Stimulated activated CD8-positive, alpha-beta memory T cell treated with anti-CD3 and anti-CD28 coated beads, Interleukin-2, amount 100 ng/mL, for 48 hours (primary cell): Measurements from ENCODE around the gene ENOSF1.

Source experiments
- DNase-seq, 2 donors: peaks; one replicate each; pipeline ENCODE4 v3.0.0-alpha.2; 2020; ENCODE audit warnings: low read depth in 2 of 2

ENOSF1 gene

DNA sequence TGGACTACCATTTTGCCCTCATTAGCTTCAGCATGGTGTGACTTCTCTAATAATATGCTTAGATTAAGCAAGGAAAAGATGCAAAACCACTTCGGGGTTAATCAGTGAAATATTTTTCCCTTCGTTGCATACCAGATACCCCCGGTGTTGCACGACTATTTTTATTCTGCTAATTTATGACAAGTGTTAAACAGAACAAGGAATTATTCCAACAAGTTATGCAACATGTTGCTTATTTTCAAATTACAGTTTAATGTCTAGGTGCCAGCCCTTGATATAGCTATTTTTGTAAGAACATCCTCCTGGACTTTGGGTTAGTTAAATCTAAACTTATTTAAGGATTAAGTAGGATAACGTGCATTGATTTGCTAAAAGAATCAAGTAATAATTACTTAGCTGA lies 38.7 kb downstream of the ENOSF1 start:
- no peak for DNase-seq

DNA sequence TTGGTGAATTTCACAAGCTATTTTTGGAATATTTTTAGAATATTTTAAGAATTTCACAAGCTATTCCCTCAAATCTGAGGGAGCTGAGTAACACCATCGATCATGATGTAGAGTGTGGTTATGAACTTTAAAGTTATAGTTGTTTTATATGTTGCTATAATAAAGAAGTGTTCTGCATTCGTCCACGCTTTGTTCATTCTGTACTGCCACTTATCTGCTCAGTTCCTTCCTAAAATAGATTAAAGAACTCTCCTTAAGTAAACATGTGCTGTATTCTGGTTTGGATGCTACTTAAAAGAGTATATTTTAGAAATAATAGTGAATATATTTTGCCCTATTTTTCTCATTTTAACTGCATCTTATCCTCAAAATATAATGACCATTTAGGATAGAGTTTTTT lies 39.1 kb downstream of the ENOSF1 start:
- DNase-seq, result no peak

DNA sequence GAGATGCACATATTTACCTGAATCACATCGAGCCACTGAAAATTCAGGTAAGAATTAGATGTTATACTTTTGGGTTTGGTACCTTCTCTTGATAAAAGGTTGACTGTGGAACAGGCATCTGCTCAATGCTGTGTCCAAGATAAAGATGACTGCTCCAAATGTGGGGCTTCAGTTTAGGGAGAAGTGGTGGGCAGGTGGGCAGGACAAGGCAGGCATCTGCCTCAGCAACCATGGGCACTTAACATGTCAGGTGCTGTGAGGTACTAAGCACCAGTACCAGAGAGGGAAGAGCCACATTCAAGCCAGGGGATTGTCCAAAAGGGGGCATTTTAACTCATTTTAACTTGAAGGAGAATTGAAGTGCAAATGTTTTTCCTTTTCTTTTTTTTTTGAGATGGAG lies 41.0 kb downstream of the ENOSF1 start:
- no peak for DNase-seq

DNA sequence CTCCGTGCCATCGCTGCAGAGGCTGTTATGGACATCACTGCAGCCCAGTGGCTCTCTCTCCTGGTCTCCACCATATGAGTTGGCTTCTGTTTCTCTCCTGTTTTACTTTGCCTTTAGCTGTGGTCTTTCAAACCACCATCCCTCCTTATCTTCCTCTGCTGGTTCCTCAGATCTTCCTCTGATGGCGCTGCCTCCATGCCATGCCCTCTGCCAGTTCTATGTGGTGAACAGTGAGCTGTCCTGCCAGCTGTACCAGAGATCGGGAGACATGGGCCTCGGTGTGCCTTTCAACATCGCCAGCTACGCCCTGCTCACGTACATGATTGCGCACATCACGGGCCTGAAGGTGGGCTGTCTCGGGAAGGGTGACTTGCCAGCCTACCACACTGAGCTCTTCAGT lies 41.9 kb downstream of the ENOSF1 start:
- DNase-seq, result no peak

DNA sequence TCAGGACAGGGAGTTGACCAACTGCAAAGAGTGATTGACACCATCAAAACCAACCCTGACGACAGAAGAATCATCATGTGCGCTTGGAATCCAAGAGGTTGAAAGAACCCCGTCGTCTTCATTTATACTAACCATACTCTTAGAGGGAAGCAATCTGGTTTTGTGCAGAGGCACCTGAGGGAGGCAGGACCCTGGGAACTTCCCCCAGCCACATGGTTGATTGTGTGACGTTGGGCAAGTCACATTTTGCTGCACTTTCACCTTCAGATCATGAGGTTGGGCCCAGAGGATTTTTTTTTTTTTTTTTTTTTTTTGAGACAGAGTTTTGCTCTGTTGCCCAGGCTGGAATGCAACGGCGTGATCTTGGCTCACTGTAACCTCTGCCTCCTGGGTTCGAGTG lies 43.4 kb downstream of the ENOSF1 start:
- no peak for DNase-seq

DNA sequence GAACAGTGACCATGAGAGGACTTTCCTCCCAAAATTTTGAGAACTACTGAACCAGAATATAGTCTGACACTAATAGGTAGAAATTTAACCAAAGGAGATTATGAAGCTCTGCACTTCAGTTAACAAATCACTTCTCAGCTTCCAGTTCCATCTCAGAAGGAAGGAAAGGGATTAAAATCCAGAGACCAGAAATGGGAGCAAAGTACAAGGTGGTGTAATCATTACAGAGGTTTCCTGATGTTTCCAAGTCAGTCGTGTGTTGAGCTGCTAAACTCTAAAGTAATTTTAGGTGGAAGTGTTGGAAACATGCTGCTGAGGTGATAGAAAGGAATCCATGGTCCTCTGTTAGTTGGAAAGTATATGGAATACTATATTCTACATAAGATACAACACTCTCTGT lies 44.2 kb downstream of the ENOSF1 start:
- DNase-seq, result no peak

DNA sequence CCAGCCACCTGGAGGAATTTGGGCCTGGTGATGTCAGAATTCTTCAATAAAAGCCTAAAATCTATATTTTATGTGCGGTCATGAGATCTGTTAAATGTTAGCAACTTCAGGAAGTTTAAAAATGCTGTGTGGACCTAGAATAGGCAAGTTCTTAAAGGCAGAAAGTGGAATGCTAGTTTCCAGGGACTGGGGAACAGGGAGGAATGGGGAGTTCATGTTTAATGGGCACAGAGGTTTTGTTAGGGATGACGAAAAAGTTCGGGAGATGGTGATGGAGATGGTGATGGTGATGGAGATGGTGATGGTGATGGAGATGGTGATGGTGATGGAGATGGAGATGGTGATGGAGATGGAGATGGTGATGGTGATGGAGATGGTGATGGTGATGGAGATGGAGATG lies 45.8 kb downstream of the ENOSF1 start:
- no peak for DNase-seq

DNA sequence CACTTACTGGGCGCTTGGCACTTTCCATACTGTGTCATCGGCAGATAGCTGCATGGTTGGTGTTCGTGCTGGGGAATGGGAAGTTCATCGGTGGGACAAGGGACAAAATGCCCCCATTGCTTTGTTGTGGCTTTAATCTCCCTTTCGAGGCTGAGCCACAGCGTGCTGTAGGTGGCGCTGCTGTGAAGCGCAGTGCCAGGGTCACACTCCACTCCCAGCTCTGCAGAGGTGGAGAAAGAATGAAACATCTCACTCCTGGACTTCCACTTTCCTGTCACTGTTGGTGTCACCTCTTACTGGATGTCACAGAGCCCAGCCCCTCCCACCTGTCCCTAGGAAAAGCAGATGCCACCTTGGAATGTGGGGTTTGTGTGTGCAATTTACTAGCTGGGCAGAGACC lies 46.3 kb downstream of the ENOSF1 start:
- no peak for DNase-seq

DNA sequence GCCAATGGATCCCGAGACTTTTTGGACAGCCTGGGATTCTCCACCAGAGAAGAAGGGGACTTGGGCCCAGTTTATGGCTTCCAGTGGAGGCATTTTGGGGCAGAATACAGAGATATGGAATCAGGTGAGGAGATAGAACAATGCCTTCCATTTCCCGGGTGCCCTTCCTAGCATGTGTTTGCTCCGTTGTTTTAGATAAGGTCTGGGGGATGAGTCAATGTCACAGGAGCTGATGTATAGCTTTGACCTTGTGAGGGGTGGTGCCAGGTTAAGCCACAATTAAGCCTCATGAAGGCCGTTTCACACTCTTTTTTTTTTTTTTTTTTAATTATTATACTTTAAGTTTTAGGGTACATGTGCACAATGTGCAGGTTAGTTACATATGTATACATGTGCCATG lies 50.2 kb downstream of the ENOSF1 start:
- no peak for DNase-seq

DNA sequence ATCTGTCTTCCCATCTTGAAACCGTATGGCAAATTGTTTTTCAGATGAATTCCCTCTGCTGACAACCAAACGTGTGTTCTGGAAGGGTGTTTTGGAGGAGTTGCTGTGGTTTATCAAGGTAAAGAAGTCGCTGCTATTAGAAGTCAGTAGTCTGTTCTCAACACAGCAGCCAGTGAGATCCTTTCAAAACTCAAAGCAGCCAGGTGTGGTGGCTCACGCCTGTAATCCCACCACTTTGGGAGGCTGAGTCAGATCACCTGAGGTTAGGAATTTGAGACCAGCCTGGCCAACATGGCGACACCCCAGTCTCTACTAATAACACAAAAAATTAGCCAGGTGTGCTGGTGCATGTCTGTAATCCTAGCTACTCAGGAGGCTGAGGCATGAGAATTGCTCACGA lies 52.8 kb downstream of the ENOSF1 start:
- DNase-seq, result no peak

DNA sequence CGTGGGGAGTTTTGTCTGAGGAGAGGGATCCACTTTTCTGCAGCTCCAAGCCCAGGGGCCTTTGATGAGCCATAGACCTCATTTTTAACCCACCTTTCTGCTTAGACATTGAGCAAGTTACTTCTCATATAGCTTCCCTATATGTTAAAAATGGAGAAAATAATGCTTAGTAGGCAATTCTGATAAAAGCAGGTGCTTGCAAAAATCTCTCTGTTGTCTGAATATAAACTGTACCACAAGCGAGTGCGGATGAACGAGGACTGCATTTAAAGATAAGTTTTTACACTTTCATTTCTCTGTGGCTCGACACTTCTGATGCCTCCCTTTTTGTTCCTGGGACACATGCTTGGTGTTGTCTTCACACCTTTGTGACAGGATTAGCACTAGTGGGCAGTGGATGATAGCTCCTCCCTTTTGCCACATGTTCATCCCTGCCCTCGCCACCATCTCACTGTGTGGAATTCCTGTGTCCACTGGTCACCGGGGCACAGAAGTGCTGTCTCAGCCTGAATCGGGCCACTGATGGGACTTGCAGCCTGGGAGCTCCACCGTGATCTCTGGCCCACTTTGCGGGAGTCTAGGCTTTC lies 53.4 kb downstream of the ENOSF1 start:
- DNase-seq, result no peak

DNA sequence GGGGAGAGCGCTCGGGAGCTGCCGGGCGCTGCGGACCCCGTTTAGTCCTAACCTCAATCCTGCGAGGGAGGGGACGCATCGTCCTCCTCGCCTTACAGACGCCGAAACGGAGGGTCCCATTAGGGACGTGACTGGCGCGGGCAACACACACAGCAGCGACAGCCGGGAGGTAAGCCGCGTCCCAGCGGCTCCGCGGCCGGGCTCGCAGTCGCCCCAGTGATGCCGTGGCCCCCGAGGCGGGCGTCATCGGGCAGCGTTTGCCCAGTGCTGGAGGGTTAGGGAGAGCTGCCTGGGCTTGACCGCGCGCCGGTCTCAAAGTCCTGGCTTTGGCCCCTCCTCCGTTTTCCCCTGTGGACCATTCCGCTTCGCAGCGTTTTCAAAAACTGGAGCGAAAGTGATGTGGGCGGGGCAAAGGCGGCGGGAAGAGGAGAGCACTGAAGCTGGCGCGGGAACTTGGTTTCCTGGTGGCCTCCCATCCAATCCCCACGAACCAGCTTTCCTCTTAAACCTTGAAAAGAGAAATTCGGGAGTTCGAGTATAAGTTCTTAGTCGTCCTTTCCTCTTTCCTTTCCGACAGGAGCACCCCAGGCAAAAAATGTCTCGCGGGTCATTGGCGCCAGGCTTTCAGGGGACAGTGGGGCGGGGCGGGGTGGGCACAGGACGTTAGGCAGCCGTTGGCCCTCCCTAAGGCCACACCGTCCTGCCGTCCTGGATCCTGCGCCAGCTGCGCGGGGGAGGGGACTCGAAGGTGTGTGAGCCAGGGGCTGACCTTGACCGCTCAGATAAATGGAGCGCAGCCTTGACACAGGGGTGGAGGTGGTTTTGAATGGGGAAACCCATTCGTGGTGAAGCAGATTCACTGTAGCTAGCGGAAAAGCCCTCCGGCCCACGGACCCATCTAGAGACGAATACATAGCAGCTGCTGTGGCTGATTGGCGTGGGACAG lies 54.2 kb downstream of the ENOSF1 start:
- DNase-seq, result peak; percentile 69 to 82

DNA sequence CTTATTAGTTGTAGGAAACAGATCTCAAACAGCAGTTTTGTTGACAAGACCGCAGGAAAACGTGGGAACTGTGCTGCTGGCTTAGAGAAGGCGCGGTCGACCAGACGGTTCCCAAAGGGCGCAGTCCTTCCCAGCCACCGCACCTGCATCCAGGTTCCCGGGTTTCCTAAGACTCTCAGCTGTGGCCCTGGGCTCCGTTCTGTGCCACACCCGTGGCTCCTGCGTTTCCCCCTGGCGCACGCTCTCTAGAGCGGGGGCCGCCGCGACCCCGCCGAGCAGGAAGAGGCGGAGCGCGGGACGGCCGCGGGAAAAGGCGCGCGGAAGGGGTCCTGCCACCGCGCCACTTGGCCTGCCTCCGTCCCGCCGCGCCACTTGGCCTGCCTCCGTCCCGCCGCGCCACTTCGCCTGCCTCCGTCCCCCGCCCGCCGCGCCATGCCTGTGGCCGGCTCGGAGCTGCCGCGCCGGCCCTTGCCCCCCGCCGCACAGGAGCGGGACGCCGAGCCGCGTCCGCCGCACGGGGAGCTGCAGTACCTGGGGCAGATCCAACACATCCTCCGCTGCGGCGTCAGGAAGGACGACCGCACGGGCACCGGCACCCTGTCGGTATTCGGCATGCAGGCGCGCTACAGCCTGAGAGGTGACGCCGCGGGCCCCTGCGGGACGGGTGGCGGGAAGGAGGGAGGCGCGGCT lies 55.0 kb downstream of the ENOSF1 start, which contains the start of gene TYMS:
TYMS (plus strand) TSS at position 343 of the 690 bp plus-strand sequence; CDS start at position 433, 90 bp downstream.
- peak; percentile 40 to 58 for DNase-seq

DNA sequence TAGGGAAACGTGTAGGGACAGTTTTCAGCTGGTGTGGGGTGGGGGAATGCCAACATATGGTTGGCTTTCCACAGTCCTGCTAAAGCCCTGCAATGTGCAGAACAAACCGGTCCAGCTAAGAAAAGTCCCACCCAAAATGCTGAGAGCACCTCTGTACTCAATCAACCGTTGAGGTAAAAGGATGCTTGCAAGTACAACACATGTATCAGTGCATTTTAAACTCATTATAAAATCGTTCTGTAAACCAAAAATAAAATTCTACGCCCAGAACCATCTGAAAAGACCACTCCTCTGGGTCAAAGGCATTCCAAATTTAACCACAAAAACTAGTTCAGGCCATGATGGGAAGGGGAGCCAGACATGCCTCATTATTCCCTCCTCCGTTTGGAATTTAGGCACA lies 57.0 kb downstream of the ENOSF1 start:
- DNase-seq, result no peak

DNA sequence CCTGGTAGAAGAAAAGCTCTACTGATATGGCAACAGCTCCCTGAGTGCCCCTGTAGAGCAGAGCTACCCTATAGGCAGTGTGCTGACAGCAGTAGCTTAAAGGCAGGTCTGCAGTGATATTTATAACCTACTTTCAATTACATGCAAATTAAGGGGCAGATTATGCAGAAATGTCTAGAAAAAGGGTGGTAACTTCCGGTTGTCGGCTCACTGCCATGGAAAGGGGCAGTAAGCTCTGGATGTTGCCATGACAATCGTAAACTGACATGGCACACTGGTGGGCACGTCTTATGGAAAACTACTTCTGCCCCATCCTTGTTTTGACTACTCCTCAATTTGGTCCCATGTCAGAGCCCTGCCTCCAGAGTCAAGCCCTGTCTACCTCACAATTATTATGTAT lies 57.8 kb downstream of the ENOSF1 start:
- DNase-seq, result no peak

DNA sequence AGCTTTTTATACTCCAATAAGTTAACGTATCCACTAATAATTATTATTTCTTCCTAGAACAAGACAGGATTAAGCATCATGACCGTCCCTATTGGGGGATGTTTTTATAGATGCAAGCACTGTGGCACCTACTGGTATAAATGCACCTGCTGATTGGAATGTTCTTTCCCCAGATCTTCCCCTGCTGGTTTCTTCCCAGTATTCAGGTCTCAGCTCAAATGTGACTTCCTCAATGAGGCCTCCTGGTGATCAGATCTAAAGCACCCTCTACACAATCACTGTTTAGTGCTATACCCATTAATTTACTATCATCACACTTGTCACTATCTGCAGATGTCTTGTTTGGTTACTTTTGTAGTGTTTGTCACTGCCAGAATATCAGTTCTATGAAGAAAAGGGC lies 58.9 kb downstream of the ENOSF1 start:
- DNase-seq, result no peak

DNA sequence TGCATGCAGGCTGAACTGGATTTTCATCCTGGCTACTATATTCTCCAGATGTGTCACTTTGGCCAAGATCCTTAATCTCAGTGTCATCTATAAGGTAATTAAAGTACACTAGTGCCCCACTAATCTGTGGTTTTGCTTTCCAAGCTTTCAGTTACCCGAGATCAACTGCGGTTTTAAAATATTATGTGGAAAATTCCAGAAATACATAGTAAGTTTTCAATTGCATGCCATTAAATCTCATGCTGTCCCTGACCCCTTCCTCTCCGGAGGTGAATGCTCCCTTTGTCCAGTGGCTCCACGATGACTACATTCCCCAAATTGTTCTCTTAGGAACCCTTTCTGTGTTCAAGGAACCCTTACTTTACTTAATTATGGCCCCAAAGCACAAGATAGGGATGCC lies 60.3 kb downstream of the ENOSF1 start:
- no peak for DNase-seq

DNA sequence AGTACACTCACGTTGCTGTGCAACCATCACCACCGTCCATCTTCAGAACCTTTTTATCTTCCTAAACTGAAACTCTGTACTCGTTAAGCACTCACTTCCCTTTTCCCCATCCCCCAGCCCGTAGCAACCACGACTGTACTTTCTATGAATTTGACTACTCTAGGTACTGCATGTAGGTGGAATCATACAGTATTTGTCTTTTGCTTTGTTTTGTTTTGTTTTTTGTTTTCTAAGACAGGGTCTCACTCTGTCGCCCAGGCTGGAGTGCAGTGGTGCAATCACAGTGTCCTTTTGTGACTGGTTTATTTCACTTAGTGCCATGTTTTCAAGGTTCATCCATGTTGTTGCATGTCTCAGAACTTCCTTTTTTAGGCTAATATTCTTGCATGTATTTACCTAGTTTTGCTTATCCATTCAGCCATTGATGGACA lies 62.0 kb downstream of the ENOSF1 start:
- DNase-seq, result no peak

DNA sequence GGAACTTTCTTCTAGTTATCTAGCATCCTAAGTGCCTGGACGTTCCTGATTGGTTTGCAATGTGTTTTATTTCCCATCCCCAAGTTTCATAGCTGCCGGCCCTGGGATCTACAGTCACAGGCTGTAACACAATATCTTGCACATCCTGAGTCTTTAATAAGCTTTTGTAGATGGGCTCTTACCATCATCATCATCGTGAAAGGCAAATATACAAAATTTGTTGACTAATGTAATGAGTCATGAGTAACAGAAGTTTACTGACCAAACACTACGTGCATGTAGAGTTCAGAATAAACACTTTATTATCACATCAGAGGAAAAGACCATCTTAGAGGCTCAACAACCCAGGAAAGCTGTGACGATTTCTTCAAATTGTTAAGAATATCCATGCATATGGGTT lies 63.1 kb downstream of the ENOSF1 start:
- DNase-seq, result no peak

DNA sequence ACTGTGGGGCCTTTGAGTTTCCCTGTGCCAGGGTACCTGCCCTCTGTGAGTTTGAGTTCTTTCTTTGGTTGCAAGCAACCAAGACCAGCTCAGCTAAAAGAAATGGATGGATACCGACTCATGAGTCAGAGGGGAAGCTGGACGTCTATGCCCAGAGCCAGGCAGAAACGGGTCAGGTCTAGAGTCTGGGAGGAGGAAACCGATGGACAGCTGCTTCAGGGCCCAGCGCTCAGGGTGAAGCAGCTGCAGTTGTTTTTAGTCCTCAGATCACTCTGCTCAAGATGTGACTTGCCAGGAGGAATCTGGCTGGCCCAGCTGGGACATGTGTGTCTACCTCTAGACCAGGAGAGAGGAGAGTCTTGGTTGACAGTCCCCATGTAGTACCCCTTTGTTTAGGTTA lies 65.1 kb downstream of the ENOSF1 start:
- DNase-seq, result no peak

DNA sequence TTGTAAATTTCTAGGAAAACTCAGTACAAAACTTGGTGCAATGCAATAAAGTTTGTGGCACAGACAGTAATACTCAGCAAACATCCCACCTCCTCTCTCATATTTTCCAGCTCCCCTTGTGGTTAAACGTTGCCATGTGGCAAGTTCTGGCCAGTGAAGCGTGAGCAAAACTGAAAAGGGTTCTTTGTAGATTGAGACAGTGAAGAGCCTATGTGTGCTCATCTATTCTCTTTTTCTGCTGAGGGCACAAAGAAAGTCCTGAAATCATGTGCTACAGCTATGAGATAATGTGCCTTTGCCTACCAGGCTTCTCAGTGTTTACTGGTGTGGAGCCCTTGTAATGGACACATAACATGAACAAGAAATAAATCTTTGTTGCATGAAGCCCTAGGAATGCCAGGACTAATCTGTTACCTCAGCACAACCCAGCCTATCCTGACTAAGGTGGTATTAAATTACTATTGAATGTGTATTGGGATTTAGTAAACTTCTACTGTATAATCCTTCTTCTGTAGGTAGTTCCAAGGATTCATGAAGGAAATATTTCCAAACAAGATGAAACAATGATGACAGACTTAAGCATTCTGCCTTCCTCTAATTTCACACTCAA lies 67.9 kb downstream of the ENOSF1 start:
- no peak for DNase-seq

DNA sequence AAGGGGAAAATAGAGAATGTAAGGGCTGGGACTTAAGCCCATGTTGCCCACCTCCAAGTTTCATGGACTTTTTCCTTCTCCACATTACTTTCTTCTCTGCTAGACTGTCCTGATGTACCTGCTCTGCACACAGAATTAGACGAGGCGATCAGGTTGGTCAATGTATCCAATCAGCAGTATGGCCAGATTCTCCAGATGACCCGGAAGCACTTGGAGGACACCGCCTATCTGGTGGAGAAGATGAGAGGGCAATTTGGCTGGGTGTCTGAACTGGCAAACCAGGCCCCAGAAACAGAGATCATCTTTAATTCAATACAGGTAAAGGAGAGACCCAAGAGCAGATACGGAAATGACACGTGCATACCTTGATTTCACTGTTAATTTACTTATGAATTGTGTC lies 71.2 kb downstream of the ENOSF1 start:
- no peak for DNase-seq
